Measurements from ENCODE around the gene KCTD8. TPM values are rescaled to one million over a fixed set of nuclear protein-coding genes. Genes with fewer than 3 reads are reported as not detected.

The KCTD8 gene
- total RNA-seq, 2 donors from 2014 or later, result 0.27 TPM; not detected in 1

- no peak overlapping the region for H3K27ac ChIP-seq
- no peak for TF ChIP-seq CTCF (IDR thresholded peaks at IDR 0.05)
- no peak overlapping the region for H3K9ac ChIP-seq (ENCODE audit: low read depth in 2 of 2, low read length in 2 of 2)
- H3K9me3 ChIP-seq, result no peaks in the 10 kb centered on the region
- H3K4me1 ChIP-seq, result no peaks in the 10 kb centered on the region
- intact Hi-C loops (cut with DNase I), result no loop called here
- no peak overlapping the region for H3K4me3 ChIP-seq
- no peak for DNase-seq
- no peaks in the 10 kb centered on the region for H3K27me3 ChIP-seq
- no peaks in the 10 kb centered on the region for H3K36me3 ChIP-seq
These were observed 13.7 kb upstream of the KCTD8 start for GRCh38 chr4:44462259-44462658.

GRCh38 chr4:44447563-44448504 is 775 bp downstream of the KCTD8 start:
- Histone ChIP-seq H3K36me3 (no peaks in the 10 kb centered on the region), H3K27me3 (peaks cover 21% of the 10 kb centered on the region), H3K9me3 (no peaks in the 10 kb centered on the region), H3K9ac (ENCODE audit: low read depth in 2 of 2, low read length in 2 of 2) (no peak overlapping the region), H3K27ac (peak overlapping the region; percentile 61), H3K4me1 (no peaks in the 10 kb centered on the region), H3K4me3 (peak overlapping the region; percentile 52)
- no peak for TF ChIP-seq CTCF (IDR thresholded peaks at IDR 0.05)
- intact Hi-C loops (cut with DNase I), result no loop called here
- peak; percentile 16 for DNase-seq

- no peaks in the 10 kb centered on the region for H3K4me1 ChIP-seq
- H3K9ac ChIP-seq (ENCODE audit: low read depth in 2 of 2, low read length in 2 of 2), result no peak overlapping the region
- DNase-seq, result peak; percentile 16
- no peaks in the 10 kb centered on the region for H3K9me3 ChIP-seq
- no peak for TF ChIP-seq CTCF (IDR thresholded peaks at IDR 0.05)
- H3K36me3 ChIP-seq, result no peaks in the 10 kb centered on the region
- intact Hi-C loops (cut with DNase I), result no loop called here
- no peak overlapping the region for H3K27ac ChIP-seq
- peak overlapping the region; percentile 52 for H3K4me3 ChIP-seq
- peaks cover 21% of the 10 kb centered on the region for H3K27me3 ChIP-seq
These were observed 1.6 kb downstream of the KCTD8 start for GRCh38 chr4:44446801-44447562.

DNA sequence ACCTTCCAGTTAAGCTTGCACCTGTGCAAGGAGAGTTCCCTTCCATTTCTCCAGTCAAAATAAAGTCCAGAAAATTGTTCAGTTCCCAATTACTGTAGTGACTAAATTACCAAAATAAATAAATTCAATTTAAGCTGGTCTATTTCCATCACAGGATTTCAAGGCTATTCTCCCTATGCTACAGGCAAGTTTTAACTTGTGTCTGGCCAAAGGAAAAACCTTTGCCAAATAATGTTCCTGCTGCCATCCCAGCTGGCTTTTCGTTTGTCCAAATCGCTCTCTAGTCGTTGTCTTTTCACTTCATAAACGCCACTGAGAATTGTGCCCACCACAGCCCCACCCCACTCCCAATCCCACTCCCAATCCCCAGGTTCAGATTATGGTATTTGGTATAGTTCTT is 2.4 kb downstream of the KCTD8 start:
- DNase-seq, result no peak
- peaks cover 21% of the 10 kb centered on the region for H3K27me3 ChIP-seq
- no peaks in the 10 kb centered on the region for H3K9me3 ChIP-seq
- H3K36me3 ChIP-seq, result no peaks in the 10 kb centered on the region
- no peak overlapping the region for H3K4me3 ChIP-seq
- TF ChIP-seq CTCF (IDR thresholded peaks at IDR 0.05), result no peak
- intact Hi-C loops (cut with DNase I), result no loop called here
- no peaks in the 10 kb centered on the region for H3K4me1 ChIP-seq
- no peak overlapping the region for H3K27ac ChIP-seq
- no peak overlapping the region for H3K9ac ChIP-seq (ENCODE audit: low read depth in 2 of 2, low read length in 2 of 2)

DNA sequence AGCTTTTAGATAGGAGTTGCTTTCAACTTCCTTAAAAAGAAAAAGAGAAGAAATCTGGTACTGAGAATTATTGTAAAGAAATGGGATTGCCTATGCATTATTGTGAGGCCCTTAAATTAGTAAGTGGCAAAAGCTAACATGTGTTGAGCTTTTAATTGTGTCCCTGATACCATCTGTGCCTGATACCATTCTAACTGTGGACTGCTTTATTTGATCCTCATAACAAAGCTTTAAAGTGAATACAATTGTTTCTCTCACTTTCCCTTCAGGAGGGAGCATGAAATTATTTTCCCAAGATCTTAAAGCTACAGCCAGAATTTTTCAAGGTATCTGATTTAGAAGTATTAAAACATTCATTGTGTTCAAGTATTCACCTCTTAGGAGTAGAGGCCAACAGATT is 9.9 kb downstream of the KCTD8 start:
- no peaks in the 10 kb centered on the region for H3K4me1 ChIP-seq
- no peak for TF ChIP-seq CTCF (IDR thresholded peaks at IDR 0.05)
- intact Hi-C loops (cut with DNase I), result no loop called here
- no peak for DNase-seq
- H3K36me3 ChIP-seq, result no peaks in the 10 kb centered on the region
- H3K9ac ChIP-seq (ENCODE audit: low read depth in 2 of 2, low read length in 2 of 2), result no peak overlapping the region
- H3K9me3 ChIP-seq, result no peaks in the 10 kb centered on the region
- H3K27me3 ChIP-seq, result no peaks in the 10 kb centered on the region
- H3K27ac ChIP-seq, result no peak overlapping the region
- no peak overlapping the region for H3K4me3 ChIP-seq

Measured in colonic mucosa (tissue), 4 donors.